Measurements from ENCODE around the gene CD4. TPM values are rescaled to one million over a fixed set of nuclear protein-coding genes. Genes with fewer than 3 reads are reported as not detected.

The CD4 gene
- total RNA-seq, 1 donor from 2014 or later, result 2.6 TPM

GRCh38 chr12:6866163-6866919 is 77.0 kb downstream of the CD4 start:
- intact Hi-C loops (cut with DNase I), result loop anchor here (2.0 kb wide), 1 partner anchor 14 kb away; the partner anchor contains the start of gene USP5
- no peak for TF ChIP-seq CTCF (IDR thresholded peaks at IDR 0.05)
- H3K27me3 ChIP-seq, result no peaks in the 10 kb centered on the region
- DNase-seq (ENCODE audit: low spot score in 2 of 2), result no peak
- H3K36me3 ChIP-seq, result peaks cover 54 to 61% of the 10 kb centered on the region in 2 donors
- peak overlapping the region; percentile 99 for H3K27ac ChIP-seq
- H3K4me3 ChIP-seq, result peak overlapping the region; percentile 91 to 94
- peaks cover 7 to 32% of the 10 kb centered on the region in 2 donors for H3K4me1 ChIP-seq
- H3K9me3 ChIP-seq, result no peaks in the 10 kb centered on the region

- Histone ChIP-seq H3K4me3 (peak overlapping the region; percentile 91 to 94), H3K9me3 (no peaks in the 10 kb centered on the region), H3K4me1 (peaks cover 12 to 38% of the 10 kb centered on the region in 2 donors), H3K27ac (peak overlapping the region; percentile 99), H3K36me3 (peaks cover 49 to 54% of the 10 kb centered on the region in 2 donors), H3K27me3 (no peaks in the 10 kb centered on the region)
- peak in 1 of 2 donors; percentile 91 for DNase-seq (ENCODE audit: low spot score in 2 of 2)
- no peak for TF ChIP-seq CTCF (IDR thresholded peaks at IDR 0.05)
- intact Hi-C loops (cut with DNase I), result loop anchor here (1.0 to 2.0 kb wide), 3 partner anchors 14 to 76 kb away; partner anchors contain the start of genes LRRC23, RNU7-1 and USP5
These were observed 77.6 kb downstream of the CD4 start for GRCh38 chr12:6866920-6867412.

- DNase-seq (ENCODE audit: low spot score in 2 of 2), result no peak
- intact Hi-C loops (cut with DNase I), result loop anchor here (1.0 to 2.0 kb wide), 4 partner anchors 15 to 76 kb away; partner anchors contain the start of genes LRRC23, RNU7-1 and USP5
- Histone ChIP-seq H3K27me3 (no peaks in the 10 kb centered on the region), H3K9me3 (no peaks in the 10 kb centered on the region), H3K4me3 (peak within 1 kb of the TSS; percentile 91 to 94), H3K27ac (peak within 1 kb of the TSS; percentile 99), H3K36me3 (peaks cover 43 to 48% of the 10 kb centered on the region in 2 donors), H3K4me1 (peaks cover 14 to 40% of the 10 kb centered on the region in 2 donors)
- TF ChIP-seq CTCF (IDR thresholded peaks at IDR 0.05), result peak in 2 of 3 experiments; percentile 3 to 11
These were observed 78.3 kb downstream of the CD4 start, which contains the start of gene TPI1 for GRCh38 chr12:6867413-6868210. TSS of gene TPI1 (plus strand) at chr12:6867531. CDS start at chr12:6867567, 36 bp downstream.

GRCh38 chr12:6868211-6869048 is 79.1 kb downstream of the CD4 start:
- peak overlapping the region; percentile 91 to 94 for H3K4me3 ChIP-seq
- peaks cover 14 to 40% of the 10 kb centered on the region in 2 donors for H3K4me1 ChIP-seq
- DNase-seq (ENCODE audit: low spot score in 2 of 2), result no peak
- intact Hi-C loops (cut with DNase I), result loop anchor here (1.0 to 2.0 kb wide), 2 partner anchors 56 to 97 kb away; no protein-coding TSS in a partner anchor
- peak overlapping the region; percentile 99 for H3K27ac ChIP-seq
- no peak for TF ChIP-seq CTCF (IDR thresholded peaks at IDR 0.05)
- peaks cover 37 to 40% of the 10 kb centered on the region in 2 donors for H3K36me3 ChIP-seq
- H3K9me3 ChIP-seq, result no peaks in the 10 kb centered on the region
- no peaks in the 10 kb centered on the region for H3K27me3 ChIP-seq
